Measurements from ENCODE around the gene PPFIA1. TPM values are rescaled to one million over a fixed set of nuclear protein-coding genes. Genes with fewer than 3 reads are reported as not detected.
A peak's percentile ranks its signal among the peaks of the same experiment; 100 is the strongest.

The PPFIA1 gene
- total and polyA plus RNA-seq, 2 of the 8 experiments (the other 6 are each of a cell fraction or from before 2014, with no cell fraction given) = 44.3 to 73.5 TPM

DNA sequence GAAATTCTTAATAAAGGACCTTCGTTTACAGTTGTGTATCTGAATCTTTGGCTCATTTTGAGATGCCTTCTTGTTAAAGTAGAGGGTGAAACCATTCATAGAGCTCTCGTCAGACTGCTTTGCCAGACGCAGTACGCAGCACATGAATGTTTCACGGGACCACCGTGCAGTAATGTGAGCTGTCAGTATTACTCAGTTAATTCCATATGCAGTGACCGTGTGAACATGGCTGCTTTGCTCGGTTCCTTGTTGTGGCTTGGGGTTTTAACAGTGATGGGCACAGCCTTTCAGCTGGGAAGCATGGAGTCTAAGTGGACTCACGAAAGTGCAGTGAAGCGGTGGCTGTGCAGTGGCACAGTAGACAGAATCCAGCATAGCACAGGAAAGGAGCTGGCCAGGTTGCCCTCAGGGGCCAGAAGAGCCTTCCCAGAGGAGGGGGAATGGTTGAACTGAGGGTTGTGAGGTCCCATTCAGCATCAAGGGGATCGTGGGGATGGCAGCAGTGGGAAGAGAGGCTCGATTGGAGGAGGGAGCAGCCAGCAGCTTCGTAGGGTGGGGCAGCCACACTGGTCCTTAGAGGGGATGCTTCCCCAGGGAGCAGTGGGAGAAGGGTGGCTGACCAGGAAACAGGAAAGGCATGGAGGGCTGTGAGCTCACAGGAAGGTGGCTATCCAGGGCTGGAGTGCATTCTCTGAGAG, 31.4 kb downstream of the PPFIA1 start:
- Histone ChIP-seq H4K91ac (replicated peaks; ENCODE audit: insufficient read length, low read length) (no peak overlapping the region), H2BK15ac (ENCODE audit: low read length) (no peak overlapping the region), H3K79me1 (ENCODE audit: low read depth, low read length) (peaks cover 14% of the 10 kb centered on the region; the same call in 1 of the 2 replicates), H2AFZ (ENCODE audit: low read length) (no peak overlapping the region), H3K27me3 (replicated peaks in 1 of 4; ENCODE audit: control insufficient read depth in 3 of 4, extremely low read depth in 1 of 4, insufficient read depth in 3 of 4, low read length in 3 of 4) (no peaks in the 10 kb centered on the region), H3K4me3 (ENCODE audit: extremely low read depth in 1 of 4, insufficient read depth in 2 of 4, low read depth in 3 of 4, low read length in 4 of 4) (no peak overlapping the region), H2AK5ac (ENCODE audit: low read depth, low read length) (no peak overlapping the region), H2BK120ac (replicated peaks; ENCODE audit: low read depth, low read length) (no peak overlapping the region), H2BK12ac (ENCODE audit: low read depth, low read length) (no peak overlapping the region), H4K5ac (ENCODE audit: insufficient read length, low read depth, low read length) (no peak overlapping the region), H3K14ac (ENCODE audit: insufficient read length) (no peak overlapping the region), H3K4me2 (ENCODE audit: insufficient read depth in 1 of 2, low read depth in 2 of 2, low read length in 2 of 2) (no peak overlapping the region), H3K18ac (ENCODE audit: extremely low read depth, low read length) (no peak overlapping the region), H3K9me3 (ENCODE audit: insufficient read depth in 2 of 2, low read depth in 1 of 2, low read length in 1 of 2) (no peaks in the 10 kb centered on the region), H3K56ac (replicated peaks; ENCODE audit: insufficient read length, low read depth, low read length) (no peak overlapping the region), H2BK20ac (ENCODE audit: low read length) (no peak overlapping the region), H4K20me1 (replicated peaks in 1 of 2; ENCODE audit: control insufficient read depth in 1 of 2, insufficient read depth in 2 of 2, low read length in 2 of 2) (peaks cover 7 to 27% of the 10 kb centered on the region in 2 experiments), H3K23ac (ENCODE audit: insufficient read length) (no peak overlapping the region), H3K79me2 (ENCODE audit: control insufficient read depth in 1 of 2, insufficient read depth in 2 of 2, low read length in 2 of 2) (peaks cover 3 to 76% of the 10 kb centered on the region in 2 experiments; a peak in 2 of 4 replicates), H3K36me3 (ENCODE audit: control insufficient read depth in 2 of 4, insufficient read depth in 4 of 4, low read length in 3 of 4) (peaks cover 0 to 4% (median 0%) of the 10 kb centered on the region in 4 experiments; a peak in 3 of 8 replicates), H2BK5ac (ENCODE audit: low read depth, low read length) (peak overlapping the region; percentile 81), H3K27ac (ENCODE audit: low read depth, low read length) (no peak overlapping the region), H4K8ac (ENCODE audit: extremely low read depth, insufficient read depth, low read length) (no peak overlapping the region), H3K4me1 (replicated peaks in 1 of 4; ENCODE audit: control insufficient read depth in 3 of 4, insufficient read depth in 4 of 4, low read length in 3 of 4) (peaks cover 0 to 10% (median 0%) of the 10 kb centered on the region in 4 experiments; a peak in 1 of 7 replicates), H3K9ac (replicated peaks in 1 of 4; ENCODE audit: extremely low read depth in 1 of 4, low read depth in 3 of 4, low read length in 3 of 4) (no peak overlapping the region), H3K23me2 (ENCODE audit: low read depth, low read length) (no peaks in the 10 kb centered on the region), H3K4ac (replicated peaks; ENCODE audit: insufficient read length, low read depth, low read length) (no peak overlapping the region)
- WGBS, 2 experiments (ENCODE audit: extremely low coverage in 1 of 2, insufficient coverage in 1 of 2, insufficient read length in 1 of 2, insufficient replicate concordance in 2 of 2, low coverage in 1 of 2, low lambda C conversion rate in 2 of 2, missing lambda C conversion rate in 1 of 2) = 86% methylated on average over 13 of the region's 13 CpGs; no CpG with 5 or more reads in 1 of the 2 experiments
- FAIRE-seq = no peak
- CTCF ChIA-PET (ENCODE audit: partially characterized antibody) = interaction anchor here (0.7 to 1.8 kb wide), 6 partner anchors 10 to 30 kb away, joined by 3 to 10 read pairs (median 5); no protein-coding TSS in a partner anchor
- POLR2A ChIA-PET (ENCODE audit: partially characterized antibody) = interaction anchor here (0.6 to 1.9 kb wide), 7 partner anchors 10 to 611 kb away, joined by 3 to 6 read pairs (median 4); partner anchors contain the start of gene CTTN
- no peak for TF ChIP-seq USF2 (IDR thresholded peaks at IDR 0.05; ENCODE audit: low read length)
- no peak for DNase-seq (ENCODE audit: low read depth in 1 of 2, low spot score in 2 of 2)

Measured in H1 (cell line).